Tibial nerve (tissue), 3 donors: ENCODE measurements around the gene SGMS2.

Source experiments
- CTCF ChIP-seq, 5 experiments: fragments of 200-600 bp in 3 of 5; fragments of 450-650 bp in 2 of 5; sonication (generic) in 3 of 5; IDR thresholded peaks; one replicate each; pipeline ENCODE4 v1.5.1; 2016 to 2019; ENCODE audit warnings: antibody characterized with exemption in 5 of 5, mild to moderate bottlenecking in 3 of 5, moderate library complexity in 2 of 5
- POLR2A ChIP-seq, 2 donors: fragments of 450-650 bp; IDR thresholded peaks; one replicate each; pipeline ENCODE4 v1.6.1; 2017; ENCODE audit warnings: antibody characterized with exemption in 2 of 2, mild to moderate bottlenecking in 2 of 2, moderate library complexity in 2 of 2

DNA sequence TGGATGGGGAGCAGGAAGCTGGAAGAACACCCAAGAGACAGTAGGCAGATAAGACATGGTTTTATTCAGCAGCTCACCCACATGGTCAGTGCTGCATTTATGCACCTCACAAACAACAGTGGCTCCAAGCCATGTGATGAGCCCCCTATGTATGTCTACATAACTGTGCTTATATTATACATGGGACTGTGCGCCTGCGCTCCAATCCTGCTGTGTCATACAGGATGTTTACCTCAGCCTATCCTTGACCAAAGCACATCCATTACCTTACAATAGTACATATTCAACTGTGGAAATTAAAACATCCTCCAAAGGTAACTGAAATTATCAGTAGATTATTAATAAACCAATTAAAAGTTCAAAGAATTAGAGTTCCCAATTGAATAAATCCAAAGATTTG, 44.1 kb upstream of the SGMS2 start:
- no peak for TF ChIP-seq CTCF (IDR thresholded peaks at IDR 0.05)
- no peak for TF ChIP-seq POLR2A (IDR thresholded peaks at IDR 0.05)
